Astrocyte (in vitro differentiated cells and primary cell): ENCODE measurements around the gene IFT27. TPM values are rescaled to one million over a fixed set of nuclear protein-coding genes. Genes with fewer than 3 reads are reported as not detected.

ENCODE experiments used
- DNase-seq: peaks from one replicate; pipeline ENCODE4 v3.0.0-alpha.2; 2010; ENCODE audit warnings: low read depth
- FAIRE-seq: peaks from 2 replicates; lab custom pipeline; 2011; peaks lifted over from hg19 to GRCh38; lab: Jason Lieb, UNC
- H2AFZ ChIP-seq: 2 replicates; pipeline ENCODE4 v1.6.0; 2012; ENCODE audit warnings: low read depth, low read length, inconsistent platforms
- H3K27ac ChIP-seq: 2 replicates; pipeline ENCODE4 v1.5.1; 2011; ENCODE audit warnings: low read depth, low read length, inconsistent platforms
- H3K27me3 ChIP-seq: 2 replicates; pipeline ENCODE4 v1.6.0; 2011; ENCODE audit warnings: low read length, inconsistent platforms; ENCODE audit not compliant: insufficient read depth
- H3K36me3 ChIP-seq: 2 replicates; pipeline ENCODE4 v1.5.1; 2011; ENCODE audit warnings: low read length, inconsistent platforms; ENCODE audit not compliant: insufficient read depth
- H3K4me1 ChIP-seq: 2 replicates; pipeline ENCODE4 v1.5.1; 2011; ENCODE audit warnings: low read length, inconsistent platforms; ENCODE audit not compliant: insufficient read depth
- H3K4me2 ChIP-seq: 2 replicates; pipeline ENCODE4 v1.6.0; 2012; ENCODE audit warnings: low read length, inconsistent platforms
- H3K4me3 ChIP-seq: 2 replicates; pipeline ENCODE4 v1.5.1; 2011; ENCODE audit warnings: low read depth, mild to moderate bottlenecking, low read length, inconsistent platforms; ENCODE audit not compliant: insufficient read depth
- H3K79me2 ChIP-seq: 2 replicates; pipeline ENCODE4 v1.6.0; 2012; ENCODE audit warnings: mild to moderate bottlenecking, low read length, inconsistent platforms; ENCODE audit not compliant: insufficient read depth
- H3K9ac ChIP-seq: 2 replicates; pipeline ENCODE4 v1.6.0; 2012; ENCODE audit warnings: mild to moderate bottlenecking, low read length, inconsistent platforms
- H3K9me3 ChIP-seq: 2 replicates; pipeline ENCODE4 v1.5.1; 2012; ENCODE audit warnings: low read depth, mild to moderate bottlenecking, low read length, inconsistent platforms; ENCODE audit not compliant: insufficient read depth
- H4K20me1 ChIP-seq: 2 replicates; pipeline ENCODE4 v1.6.0; 2012; ENCODE audit warnings: low read length, inconsistent platforms; ENCODE audit not compliant: insufficient read depth
- H3K27ac Mint-ChIP-seq: one replicate; pipeline ENCODE4 v1.8.0; 2021; ENCODE audit warnings: mild to moderate bottlenecking, mixed read lengths; ENCODE audit not compliant: unreplicated experiment
- H3K27me3 Mint-ChIP-seq: one replicate; pipeline ENCODE4 v1.8.0; 2021; ENCODE audit warnings: low read depth, mixed read lengths; ENCODE audit not compliant: unreplicated experiment
- H3K36me3 Mint-ChIP-seq: one replicate; pipeline ENCODE4 v1.8.0; 2021; ENCODE audit warnings: low read depth, mixed read lengths; ENCODE audit not compliant: unreplicated experiment
- H3K4me1 Mint-ChIP-seq: one replicate; pipeline ENCODE4 v1.8.0; 2021; ENCODE audit warnings: low read depth, mixed read lengths; ENCODE audit not compliant: unreplicated experiment
- H3K4me3 Mint-ChIP-seq: one replicate; pipeline ENCODE4 v1.8.0; 2021; ENCODE audit warnings: mild to moderate bottlenecking, moderate library complexity, mixed read lengths; ENCODE audit not compliant: unreplicated experiment
- H3K9me3 Mint-ChIP-seq: one replicate; pipeline ENCODE4 v1.8.0; 2021; ENCODE audit warnings: mild to moderate bottlenecking, mixed read lengths; ENCODE audit not compliant: unreplicated experiment
- CTCF ChIP-seq: IDR thresholded peaks from 2 replicates; pipeline ENCODE4 v1.5.1; 2011; ENCODE audit warnings: low read depth, mild to moderate bottlenecking, inconsistent platforms, low read length, moderate library complexity; ENCODE audit not compliant: insufficient read depth
- EZH2 ChIP-seq: IDR thresholded peaks from 2 replicates; pipeline ENCODE4 v1.6.1; 2012; ENCODE audit warnings: mild to moderate bottlenecking, low read length, inconsistent platforms; ENCODE audit not compliant: insufficient read depth
- total RNA-seq: library from RNA; stranded (reverse); gene quantifications from 2 replicates; pipeline ENCODE4 v1.2.1, GENCODE V29; 2021

The IFT27 gene
- total RNA-seq, 1 donor from 2014 or later: 30.1 TPM

GRCh38 chr22:36741204-36741793 is 34.6 kb downstream of the IFT27 start:
- Histone ChIP-seq H3K9me3 (no peaks in the 10 kb centered on the region), H2AFZ (no peak overlapping the region), H3K36me3 (no peaks in the 10 kb centered on the region), H3K79me2 (no peaks in the 10 kb centered on the region), H3K4me2 (no peak overlapping the region), H3K27me3 (peaks cover 11% of the 10 kb centered on the region), H3K9ac (no peak overlapping the region), H3K27ac (no peak overlapping the region), H4K20me1 (no peaks in the 10 kb centered on the region), H3K4me1 (no peaks in the 10 kb centered on the region), H3K4me3 (no peak overlapping the region)
- Mint-ChIP-seq H3K4me3 (no peak overlapping the region), H3K27ac (no peak overlapping the region), H3K36me3 (no peaks in the 10 kb centered on the region), H3K9me3 (peaks cover 6% of the 10 kb centered on the region), H3K27me3 (peaks cover 62% of the 10 kb centered on the region), H3K4me1 (no peaks in the 10 kb centered on the region)
- FAIRE-seq (no peak), DNase-seq (no peak)
- TF ChIP-seq CTCF (no peak), EZH2 (no peak)

- Histone ChIP-seq H3K4me1 (no peaks in the 10 kb centered on the region), H3K27ac (no peak overlapping the region), H4K20me1 (no peaks in the 10 kb centered on the region), H3K9ac (no peak overlapping the region), H3K36me3 (no peaks in the 10 kb centered on the region), H3K4me3 (no peak overlapping the region), H3K79me2 (no peaks in the 10 kb centered on the region), H2AFZ (no peak overlapping the region), H3K4me2 (no peak overlapping the region), H3K27me3 (peaks cover 13% of the 10 kb centered on the region), H3K9me3 (no peaks in the 10 kb centered on the region)
- H3K9me3 Mint-ChIP-seq: peaks cover 6% of the 10 kb centered on the region
- no peak for TF ChIP-seq CTCF
- TF ChIP-seq EZH2: no peak
- no peaks in the 10 kb centered on the region for H3K4me1 Mint-ChIP-seq
- no peaks in the 10 kb centered on the region for H3K36me3 Mint-ChIP-seq
- DNase-seq (no peak), FAIRE-seq (no peak)
- H3K27ac Mint-ChIP-seq: no peak overlapping the region
- H3K4me3 Mint-ChIP-seq: no peak overlapping the region
- peaks cover 61% of the 10 kb centered on the region for H3K27me3 Mint-ChIP-seq
Measured at GRCh38 chr22:36740716-36741115, 35.2 kb downstream of the IFT27 start.

GRCh38 chr22:36739185-36739584 is 36.7 kb downstream of the IFT27 start:
- H3K36me3 Mint-ChIP-seq: no peaks in the 10 kb centered on the region
- FAIRE-seq: no peak
- Histone ChIP-seq H4K20me1 (no peaks in the 10 kb centered on the region), H3K79me2 (no peaks in the 10 kb centered on the region), H3K4me3 (no peak overlapping the region), H3K27ac (no peak overlapping the region), H3K4me2 (no peak overlapping the region), H3K9ac (no peak overlapping the region), H3K27me3 (peaks cover 14% of the 10 kb centered on the region), H2AFZ (no peak overlapping the region), H3K36me3 (no peaks in the 10 kb centered on the region), H3K9me3 (no peaks in the 10 kb centered on the region), H3K4me1 (no peaks in the 10 kb centered on the region)
- peaks cover 54% of the 10 kb centered on the region for H3K27me3 Mint-ChIP-seq
- TF ChIP-seq EZH2 (no peak), CTCF (no peak)
- no peak for DNase-seq
- H3K9me3 Mint-ChIP-seq: peaks cover 6% of the 10 kb centered on the region
- no peak overlapping the region for H3K27ac Mint-ChIP-seq
- no peak overlapping the region for H3K4me3 Mint-ChIP-seq
- H3K4me1 Mint-ChIP-seq: no peaks in the 10 kb centered on the region
